ENCODE results near the gene IKZF1.

Gene IKZF1

DNA sequence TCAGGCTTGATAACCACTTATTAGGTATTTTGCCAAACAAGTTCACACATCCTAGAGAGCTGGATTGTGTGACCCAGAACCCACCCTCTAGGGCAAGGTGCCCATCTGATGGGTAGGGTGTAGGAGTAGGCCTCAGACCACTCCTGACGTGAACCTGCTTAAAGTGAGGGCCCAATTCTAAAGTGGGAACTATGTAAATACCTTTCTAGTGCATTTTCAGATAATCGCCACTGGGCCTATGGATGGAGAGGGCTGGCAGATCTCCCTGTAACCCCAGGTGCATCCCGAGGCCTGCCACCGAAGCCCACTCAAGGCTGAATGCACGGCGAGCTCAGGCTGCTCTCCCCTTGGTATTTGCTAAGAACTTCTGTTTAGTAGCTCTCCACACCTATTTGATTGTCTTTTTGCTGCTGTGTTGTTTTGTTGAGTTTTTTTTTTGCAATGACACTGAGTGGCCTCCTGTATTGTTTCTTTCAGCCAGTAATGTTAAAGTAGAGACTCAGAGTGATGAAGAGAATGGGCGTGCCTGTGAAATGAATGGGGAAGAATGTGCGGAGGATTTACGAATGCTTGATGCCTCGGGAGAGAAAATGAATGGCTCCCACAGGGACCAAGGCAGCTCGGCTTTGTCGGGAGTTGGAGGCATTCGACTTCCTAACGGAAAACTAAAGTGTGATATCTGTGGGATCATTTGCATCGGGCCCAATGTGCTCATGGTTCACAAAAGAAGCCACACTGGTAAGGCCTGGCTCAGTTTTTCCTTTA, 71.7 kb downstream of the IKZF1 start:
- no peak for DNase-seq (ENCODE audit: low read depth in 2 of 2)

DNA sequence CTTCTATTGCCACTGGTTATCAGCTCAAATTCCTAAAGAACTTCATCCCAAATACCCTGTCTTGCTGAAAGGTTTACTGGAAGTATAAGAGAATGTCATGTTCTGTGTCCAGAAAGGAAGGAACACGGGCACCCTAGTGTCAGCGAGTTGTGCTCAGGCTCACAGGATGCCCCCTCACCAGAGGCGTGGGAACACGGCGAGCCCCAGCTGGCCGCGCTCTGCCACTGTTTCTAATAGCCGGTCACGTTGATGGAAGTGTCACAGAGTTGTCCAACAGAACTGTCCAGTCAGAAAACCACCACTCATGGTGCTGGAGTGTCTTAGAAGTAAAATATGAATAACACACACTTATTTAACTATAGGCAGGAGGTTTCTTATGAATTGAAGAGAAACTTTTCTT, 72.8 kb downstream of the IKZF1 start:
- DNase-seq (ENCODE audit: low read depth in 2 of 2) = no peak

DNA sequence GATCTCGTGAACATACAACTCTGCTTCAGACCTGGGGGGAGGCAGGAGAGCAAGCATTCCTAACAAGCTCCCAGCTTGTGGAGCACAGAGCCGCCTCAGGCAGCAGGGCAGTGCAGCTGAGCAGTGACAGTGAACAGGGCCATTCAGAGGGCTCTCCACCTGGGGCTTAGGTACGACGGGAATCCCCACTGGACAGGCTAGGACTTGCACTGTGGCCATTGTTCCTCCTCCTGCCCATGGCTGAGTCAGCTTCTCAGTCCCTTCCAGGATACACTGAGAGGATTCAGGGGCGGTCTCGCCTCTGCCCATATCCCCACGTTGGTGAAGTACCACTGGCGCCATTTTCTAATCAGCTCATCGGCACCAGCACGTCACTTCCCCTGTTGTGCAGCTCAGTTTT, 74.6 kb downstream of the IKZF1 start:
- DNase-seq (ENCODE audit: low read depth in 2 of 2) = no peak

DNA sequence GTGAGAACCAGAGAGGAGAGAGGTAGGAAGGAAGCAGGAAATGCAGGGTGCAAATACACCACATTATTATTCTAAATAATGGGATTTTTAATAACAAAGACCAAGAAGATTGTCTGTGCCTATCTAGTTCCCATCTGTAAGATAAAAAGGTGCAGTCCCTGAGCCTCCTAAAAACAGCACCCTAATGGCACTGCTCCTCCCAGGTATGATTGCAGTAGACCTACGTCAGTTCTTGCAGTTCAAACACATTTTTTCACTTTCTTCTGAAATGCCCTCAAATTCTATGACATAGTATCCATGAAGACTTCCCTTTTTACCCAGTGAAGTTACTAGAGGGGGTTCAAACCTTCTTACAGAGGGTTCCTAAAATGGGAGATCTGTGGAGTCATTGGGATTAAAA, 75.0 kb downstream of the IKZF1 start:
- no peak for DNase-seq (ENCODE audit: low read depth in 2 of 2)

DNA sequence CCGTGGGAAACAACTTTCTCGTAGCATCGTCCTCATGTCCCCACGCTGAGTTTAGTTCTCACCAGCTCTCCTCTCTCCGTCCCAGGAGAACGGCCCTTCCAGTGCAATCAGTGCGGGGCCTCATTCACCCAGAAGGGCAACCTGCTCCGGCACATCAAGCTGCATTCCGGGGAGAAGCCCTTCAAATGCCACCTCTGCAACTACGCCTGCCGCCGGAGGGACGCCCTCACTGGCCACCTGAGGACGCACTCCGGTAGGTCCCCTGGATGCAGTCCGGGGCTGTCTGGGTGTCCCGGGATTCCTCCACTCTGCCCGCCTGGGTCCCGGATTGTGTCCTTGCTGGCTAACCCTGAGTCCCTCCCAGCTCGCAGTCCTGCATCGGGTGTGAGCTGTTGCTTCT, 77.9 kb downstream of the IKZF1 start:
- no peak for DNase-seq (ENCODE audit: low read depth in 2 of 2)

DNA sequence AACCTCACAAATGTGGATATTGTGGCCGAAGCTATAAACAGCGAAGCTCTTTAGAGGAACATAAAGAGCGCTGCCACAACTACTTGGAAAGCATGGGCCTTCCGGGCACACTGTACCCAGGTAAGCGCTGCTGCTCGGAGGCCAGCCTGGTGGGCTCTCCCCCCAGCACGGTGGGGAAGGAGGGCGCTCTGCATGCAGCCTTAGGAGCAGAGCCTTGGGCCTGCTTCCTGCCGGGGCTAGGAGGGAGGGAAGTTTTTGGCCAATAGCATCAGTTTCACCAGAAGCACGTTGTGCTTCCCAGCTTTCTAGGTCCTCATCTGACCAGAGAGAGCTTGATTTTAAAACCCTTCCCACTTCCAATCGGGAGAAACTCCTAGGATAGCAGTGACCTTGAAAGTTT, 82.8 kb downstream of the IKZF1 start:
- DNase-seq (ENCODE audit: low read depth in 2 of 2) = no peak

DNA sequence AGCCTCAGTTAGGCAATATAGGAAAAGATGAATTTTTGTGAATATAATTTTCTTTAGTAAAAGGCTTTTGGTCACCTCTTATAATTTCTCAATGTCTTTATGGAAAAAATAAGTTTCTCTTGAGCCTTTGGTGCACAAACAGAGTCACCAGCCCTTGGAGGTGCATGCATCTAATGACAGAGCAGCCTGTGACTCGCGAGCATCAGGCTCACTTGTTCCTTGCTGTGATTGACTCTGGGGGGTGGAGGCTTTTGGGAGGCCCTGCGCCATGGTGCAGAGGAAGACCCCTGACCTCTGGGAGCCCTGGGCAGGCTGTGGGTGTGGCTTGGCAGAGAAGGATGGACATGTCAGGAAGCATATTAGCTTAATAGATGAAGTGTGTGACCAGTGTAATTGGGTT, 85.4 kb downstream of the IKZF1 start:
- no peak for DNase-seq (ENCODE audit: low read depth in 2 of 2)

DNA sequence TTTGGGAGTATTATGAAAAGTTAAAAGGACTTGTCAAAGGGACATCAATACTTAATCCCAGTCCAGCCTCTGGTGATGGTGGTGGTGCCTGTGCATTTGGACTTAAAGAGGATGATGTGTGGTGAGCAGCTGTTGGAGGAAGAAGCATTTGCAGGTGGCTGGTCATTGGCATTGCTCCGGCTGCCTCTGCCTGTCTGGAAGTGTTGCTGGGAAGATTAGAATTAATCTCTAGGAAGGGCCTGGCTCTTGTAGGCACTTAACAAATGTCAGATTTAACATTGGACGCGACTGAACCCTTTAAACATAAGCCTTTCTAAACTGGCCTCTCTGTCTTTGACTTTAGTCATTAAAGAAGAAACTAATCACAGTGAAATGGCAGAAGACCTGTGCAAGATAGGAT, 86.9 kb downstream of the IKZF1 start:
- no peak for DNase-seq (ENCODE audit: low read depth in 2 of 2)

DNA sequence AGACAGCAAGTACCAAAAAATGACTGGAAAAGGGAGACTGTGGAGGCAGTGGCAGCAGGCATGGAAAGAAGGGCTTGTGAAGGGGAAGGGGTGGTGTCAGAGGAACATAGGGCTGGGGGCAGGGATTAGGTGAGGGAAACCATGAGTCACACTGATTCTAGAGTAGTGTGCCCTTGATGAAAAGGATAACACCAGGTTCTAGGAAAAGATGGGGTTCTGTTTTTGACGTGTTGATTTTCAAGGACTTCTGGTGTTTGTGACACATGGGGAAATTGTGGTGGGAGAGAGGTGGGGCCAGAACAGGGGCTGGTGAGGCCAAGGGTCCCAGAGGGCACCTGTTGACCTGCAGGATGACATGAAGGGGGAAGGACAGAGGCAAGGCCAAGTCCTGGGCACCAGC, 88.6 kb downstream of the IKZF1 start:
- DNase-seq (ENCODE audit: low read depth in 2 of 2) = no peak

DNA sequence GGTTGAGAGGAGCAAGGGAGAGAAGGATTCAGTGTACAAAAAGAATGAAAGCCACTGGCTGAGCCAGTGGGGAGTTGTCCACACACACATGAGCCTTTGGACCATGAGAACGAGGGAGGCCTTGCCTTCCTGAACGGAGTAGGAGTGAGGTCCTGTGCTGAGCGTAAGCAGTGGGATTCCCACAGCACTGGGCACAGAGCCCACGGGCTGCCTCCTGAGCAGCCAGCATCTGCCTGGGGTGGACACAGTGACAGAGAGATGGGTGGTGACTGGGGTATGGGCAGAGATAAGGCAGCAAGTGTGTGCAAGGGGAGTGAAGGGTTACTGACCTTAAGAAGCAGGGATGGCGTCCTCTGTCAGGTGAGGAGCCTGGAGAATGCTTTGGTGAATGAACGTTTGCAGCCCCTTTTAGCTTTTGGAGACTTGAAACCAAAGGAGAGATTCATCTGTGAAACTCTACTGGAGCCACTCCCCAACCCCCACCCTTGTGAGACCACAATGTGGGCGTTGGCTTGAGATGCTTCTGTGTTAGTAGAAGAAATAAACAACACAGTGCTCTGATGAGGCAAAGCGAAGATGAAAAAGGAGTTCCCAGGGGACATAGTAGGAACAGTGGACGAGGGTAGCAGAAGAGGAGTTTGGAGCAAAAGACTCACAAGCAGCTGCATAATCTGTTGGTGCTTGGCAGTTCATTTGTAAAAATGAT, 89.2 kb downstream of the IKZF1 start:
- DNase-seq (ENCODE audit: low read depth in 2 of 2) = no peak

DNA sequence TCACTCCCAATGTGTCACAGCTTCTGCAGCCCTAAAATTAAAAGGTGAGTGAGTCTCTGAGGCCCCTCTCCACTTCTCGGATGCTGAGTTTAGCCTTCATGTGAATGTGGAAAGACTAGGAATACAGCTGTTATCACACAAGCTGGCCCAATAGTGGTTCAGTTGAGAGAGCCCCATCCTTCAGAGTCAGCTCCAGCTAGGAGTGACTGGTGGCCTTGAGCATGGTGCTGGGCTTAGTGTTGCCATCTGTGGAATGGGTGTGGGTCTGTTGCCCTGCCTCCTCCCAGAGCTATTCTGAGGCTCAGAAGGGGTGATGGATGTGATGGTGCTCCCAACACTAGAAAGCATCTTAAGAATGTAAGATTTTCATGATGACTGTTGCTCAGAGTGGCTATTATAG, 89.8 kb downstream of the IKZF1 start:
- no peak for DNase-seq (ENCODE audit: low read depth in 2 of 2)

DNA sequence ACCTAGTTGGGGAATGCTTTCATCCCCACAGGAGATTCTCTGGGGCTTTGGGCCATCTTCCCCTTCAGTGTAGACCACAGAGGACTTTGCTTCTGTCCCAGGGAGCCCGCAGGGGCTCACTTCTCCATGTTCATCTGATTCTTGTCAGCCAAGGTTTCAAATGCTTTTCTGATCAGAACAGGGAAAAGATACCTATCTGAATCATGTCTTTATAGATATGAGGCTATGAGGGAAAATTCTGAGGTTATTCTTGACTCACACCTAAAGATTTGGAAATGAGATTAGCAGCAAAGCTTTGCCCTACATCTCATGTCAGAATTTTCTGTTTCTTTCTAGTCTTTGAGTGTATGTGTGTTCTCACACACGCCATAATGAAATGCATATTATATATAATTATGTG, 92.3 kb downstream of the IKZF1 start:
- DNase-seq (ENCODE audit: low read depth in 2 of 2) = no peak

DNA sequence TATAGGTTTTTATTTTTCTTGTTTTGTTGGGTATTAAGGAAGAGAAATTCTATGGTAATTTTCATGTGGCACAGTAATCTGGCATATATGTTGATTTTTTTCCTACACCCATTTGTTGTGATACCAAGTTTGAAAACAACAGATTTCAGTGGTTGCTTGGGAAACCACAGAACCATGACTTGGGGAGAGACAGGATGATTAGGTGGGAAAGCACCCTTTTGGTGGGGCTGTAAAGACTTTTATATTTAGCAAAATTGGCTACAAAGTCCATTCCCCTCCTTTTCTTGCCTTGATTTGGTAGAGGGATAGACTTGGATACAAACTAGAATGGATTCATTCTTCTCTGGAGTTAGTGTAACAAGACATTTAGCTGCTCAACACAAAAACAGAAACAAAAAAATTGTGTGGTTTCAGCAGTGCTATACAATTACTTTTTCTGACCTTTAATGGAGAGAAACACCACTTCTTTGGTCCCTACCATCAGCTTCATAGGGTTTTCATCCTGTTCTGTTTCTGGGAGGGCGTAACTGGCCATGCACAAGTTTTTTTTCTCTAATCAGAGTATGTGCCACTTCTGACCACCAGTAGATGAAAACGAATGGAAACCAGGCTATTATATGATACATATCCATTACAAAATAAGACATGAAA, 92.9 kb downstream of the IKZF1 start:
- DNase-seq (ENCODE audit: low read depth in 2 of 2) = no peak

DNA sequence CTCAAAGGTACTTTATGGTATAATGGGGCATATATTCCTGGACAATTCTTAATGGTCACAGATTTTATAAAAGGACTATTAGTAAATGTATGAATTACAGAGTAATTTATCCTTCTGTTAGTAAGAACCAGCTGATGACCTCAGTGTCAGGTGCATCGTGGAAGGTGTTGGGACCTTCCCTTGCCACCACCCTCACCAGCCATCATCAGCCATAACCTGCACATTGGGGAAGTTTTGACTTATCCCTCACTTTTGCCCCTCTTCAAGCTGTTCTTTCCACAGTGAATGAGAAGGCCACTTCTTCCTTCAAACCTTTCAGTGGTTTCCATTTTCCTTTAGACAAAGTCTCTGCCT, 93.4 kb downstream of the IKZF1 start:
- DNase-seq (ENCODE audit: low read depth in 2 of 2) = no peak

DNA sequence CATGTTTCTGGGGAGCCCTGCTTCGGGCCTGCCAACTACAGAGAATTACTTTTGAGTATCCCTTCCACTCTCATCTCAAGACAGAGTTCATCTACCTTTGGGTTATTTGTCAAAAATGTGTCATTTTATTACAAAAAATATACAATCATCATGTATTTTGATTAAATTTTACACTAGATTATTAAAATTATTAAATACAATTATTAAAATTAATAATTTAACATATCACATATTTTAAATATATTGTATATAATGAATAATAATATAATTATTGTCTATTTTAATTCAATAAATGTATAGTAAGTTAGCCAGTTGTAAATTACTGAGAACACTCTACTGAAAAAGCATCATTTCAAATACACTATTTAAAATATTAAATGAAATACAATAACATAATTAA, 94.7 kb downstream of the IKZF1 start:
- DNase-seq (ENCODE audit: low read depth in 2 of 2) = no peak

DNA sequence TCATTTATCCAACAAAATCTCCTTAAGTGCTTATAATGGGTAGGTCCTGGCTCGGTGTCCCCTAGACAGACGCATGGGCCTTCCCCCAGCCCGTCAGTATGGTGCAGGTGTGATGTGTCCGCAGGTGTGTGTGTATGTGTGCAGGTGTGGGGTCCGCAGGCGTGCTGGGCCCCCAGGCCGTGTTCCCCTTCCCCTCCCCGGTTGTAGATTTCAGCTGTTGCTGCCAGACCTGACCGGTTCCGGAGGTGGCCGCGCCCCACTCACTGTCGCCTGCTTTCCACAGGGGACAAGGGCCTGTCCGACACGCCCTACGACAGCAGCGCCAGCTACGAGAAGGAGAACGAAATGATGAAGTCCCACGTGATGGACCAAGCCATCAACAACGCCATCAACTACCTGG, 95.1 kb downstream of the IKZF1 start:
- no peak for DNase-seq (ENCODE audit: low read depth in 2 of 2)

DNA sequence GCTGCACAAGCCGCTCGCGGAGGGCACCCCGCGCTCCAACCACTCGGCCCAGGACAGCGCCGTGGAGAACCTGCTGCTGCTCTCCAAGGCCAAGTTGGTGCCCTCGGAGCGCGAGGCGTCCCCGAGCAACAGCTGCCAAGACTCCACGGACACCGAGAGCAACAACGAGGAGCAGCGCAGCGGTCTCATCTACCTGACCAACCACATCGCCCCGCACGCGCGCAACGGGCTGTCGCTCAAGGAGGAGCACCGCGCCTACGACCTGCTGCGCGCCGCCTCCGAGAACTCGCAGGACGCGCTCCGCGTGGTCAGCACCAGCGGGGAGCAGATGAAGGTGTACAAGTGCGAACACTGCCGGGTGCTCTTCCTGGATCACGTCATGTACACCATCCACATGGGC, 95.6 kb downstream of the IKZF1 start:
- no peak for DNase-seq (ENCODE audit: low read depth in 2 of 2)

DNA sequence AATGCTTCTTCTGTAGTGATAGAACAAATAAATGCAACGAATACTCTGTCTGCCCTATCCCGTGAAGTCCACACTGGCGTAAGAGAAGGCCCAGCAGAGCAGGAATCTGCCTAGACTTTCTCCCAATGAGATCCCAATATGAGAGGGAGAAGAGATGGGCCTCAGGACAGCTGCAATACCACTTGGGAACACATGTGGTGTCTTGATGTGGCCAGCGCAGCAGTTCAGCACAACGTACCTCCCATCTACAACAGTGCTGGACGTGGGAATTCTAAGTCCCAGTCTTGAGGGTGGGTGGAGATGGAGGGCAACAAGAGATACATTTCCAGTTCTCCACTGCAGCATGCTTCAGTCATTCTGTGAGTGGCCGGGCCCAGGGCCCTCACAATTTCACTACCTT, 99.9 kb downstream of the IKZF1 start:
- DNase-seq (ENCODE audit: low read depth in 2 of 2) = no peak

DNA sequence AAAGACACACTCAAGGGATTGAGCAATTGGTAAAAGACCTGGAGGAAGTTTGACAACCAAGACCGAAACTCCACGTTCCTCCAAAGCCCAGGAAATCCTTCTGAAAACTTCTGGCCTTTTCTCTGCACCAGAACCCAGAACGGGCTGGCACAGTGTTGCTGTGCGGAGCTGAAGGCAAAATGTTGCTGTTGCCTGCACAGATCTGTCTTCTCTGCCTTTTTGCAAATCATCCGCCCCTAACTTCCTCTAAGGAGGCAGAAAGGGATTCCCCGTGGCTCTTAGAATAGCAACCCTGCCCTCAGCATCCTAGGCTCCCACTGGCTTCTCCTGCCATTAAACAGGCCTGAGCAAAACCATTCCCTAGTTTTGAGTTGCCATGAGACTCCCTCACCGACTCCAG, 100.7 kb downstream of the IKZF1 start:
- no peak for DNase-seq (ENCODE audit: low read depth in 2 of 2)

DNA sequence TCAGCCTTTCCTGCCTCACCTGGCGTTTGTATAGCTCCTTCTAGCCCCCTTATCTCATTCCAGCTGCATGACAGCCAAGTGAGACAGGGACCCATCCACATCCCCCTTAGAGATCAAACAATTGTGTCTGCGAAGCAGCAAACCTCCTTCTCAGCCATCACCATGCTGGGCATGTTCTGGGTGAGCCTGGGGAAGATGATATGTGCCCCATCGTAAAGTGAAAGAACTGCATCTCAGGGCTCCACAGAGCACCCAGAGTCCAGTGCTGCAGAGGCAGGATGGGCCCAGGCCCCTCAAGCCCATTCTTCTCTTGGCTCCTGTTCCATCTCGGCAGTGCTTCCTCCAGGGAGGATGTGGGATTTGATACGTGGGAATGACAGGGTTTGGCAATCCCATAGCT, 102.4 kb downstream of the IKZF1 start:
- DNase-seq (ENCODE audit: low read depth in 2 of 2) = no peak

DNA sequence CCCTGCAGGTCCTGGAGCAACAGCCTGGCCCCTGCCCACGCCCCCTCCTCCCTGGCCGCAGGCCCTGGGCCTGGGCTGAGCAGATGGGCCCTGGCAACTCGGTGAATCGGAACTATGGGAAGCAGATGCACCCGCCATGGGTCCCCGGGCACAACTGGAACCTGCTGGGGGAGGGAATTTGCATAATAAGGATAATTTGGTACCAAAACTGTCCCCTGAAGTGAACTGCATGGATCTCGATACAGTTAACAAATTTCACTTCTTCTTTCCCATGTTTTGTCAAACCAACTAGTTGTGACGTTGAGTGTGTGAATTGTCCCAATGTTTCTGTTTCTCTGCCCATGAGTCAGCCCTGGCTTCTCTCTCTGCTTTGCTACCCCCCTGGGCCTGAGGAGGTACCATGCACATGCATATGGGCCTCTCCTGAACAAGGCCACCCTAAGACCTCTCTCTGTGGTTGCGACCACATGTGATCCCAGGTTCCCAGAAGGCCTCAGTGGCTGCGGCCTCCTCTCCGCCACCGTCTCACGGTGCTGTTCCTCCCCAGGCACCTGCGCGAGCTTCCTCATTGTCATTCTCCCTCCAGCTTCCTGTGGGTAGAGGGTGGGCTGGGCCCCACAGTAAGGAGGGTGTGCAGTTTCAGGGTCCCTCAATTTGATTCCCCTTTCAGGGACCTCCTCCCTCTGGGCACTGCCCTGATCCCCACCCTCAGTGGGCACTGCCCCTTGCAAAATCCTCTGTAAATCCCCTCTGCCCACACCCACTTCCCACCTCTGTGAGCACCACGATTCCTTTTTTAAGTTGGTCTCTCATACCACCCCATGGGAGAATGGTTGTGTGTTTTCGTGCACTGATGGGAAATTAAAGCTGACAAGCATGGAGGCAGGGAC, 105.6 kb downstream of the IKZF1 start:
- no peak for DNase-seq (ENCODE audit: low read depth in 2 of 2)

DNA sequence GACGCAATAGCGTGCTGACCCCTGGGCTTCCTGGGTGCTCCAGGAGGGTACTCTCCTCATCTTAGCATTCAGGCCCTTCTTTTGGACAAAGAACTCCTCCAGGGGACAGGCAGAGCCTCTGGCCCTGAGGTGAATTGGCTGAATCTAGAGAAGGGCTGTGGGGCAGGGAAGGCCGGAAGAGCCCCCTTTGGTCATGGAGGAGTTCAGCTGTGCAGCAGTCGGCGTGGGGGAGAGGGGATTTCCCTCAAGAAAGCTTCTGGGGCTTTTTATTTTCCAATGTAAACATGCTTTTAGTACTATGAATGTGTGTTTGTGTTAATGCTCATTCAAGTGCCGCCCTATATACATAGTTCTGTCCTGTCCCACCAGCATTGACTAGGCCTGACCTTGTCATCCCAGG, 106.8 kb downstream of the IKZF1 start:
- no peak for DNase-seq (ENCODE audit: low read depth in 2 of 2)
